Measurements from ENCODE around the gene PLEKHH1.

PLEKHH1 gene

GRCh38 chr14:67508956-67509355 lies 24.1 kb upstream of the PLEKHH1 start:
- no peak for DNase-seq (ENCODE audit: extremely low read depth in 1 of 2, low read depth in 1 of 2)

- no peak for DNase-seq (ENCODE audit: extremely low read depth in 1 of 2, low read depth in 1 of 2)
Measured at GRCh38 chr14:67510121-67510520, 23.0 kb upstream of the PLEKHH1 start.

DNA sequence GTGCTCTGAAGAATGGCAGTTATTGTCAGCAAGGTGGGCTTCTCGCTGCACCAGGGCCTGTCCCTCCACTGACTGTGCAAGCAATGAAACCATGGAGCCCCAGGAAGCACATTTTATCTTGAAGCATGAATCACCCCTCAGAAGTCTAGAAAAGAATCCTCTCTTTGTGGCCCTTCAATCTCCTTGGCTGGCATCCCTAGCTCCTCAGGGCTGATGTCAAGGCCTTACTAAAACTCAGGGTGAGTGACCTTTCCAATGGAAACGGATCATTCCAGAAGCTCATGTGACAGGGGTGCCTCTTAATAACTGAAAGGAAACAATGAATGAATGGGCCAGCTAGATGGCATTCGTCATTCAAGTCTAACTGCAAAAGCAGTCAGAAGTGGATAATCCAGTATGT lies 22.3 kb upstream of the PLEKHH1 start:
- DNase-seq (ENCODE audit: extremely low read depth in 1 of 2, low read depth in 1 of 2), result no peak

DNA sequence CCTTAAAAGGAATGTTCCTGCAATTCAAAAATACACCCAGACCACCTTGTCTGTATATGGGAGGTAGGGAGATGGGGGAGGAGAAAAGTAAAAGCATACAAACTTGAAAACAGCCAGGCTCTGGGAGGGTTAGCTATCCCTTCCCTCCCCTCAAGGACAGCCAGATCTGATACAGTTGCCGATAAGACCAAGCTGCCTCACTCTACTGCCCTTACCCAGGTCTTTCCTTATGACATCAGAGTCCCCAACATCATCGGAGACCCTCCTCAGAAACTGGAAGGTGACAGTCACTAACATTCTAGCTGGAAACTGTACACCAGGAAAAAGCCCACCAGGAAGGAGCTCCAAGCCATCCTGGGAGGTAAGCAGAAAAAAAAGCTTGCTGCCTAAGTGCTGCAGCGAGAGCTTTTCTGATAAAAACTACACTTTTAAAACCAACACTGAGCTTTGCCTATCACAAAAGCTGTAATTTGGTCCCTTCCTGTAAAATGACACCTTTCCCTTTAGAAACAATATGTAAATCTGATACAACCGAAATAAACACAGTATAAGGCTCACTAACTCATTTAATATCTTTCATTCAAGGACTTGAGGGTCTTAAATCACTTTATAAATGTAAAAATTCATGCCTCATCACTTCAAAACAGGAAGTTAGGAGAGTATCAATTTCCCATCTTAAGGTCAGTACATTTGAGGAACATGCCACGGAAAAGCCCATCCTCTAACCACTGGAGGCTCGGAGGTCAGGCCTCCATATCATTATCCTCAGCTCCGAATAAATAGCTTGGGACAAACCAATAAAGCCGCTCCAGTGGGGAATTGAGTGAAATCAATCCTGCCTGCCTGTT lies 20.4 kb upstream of the PLEKHH1 start:
- DNase-seq (ENCODE audit: extremely low read depth in 1 of 2, low read depth in 1 of 2), result no peak

GRCh38 chr14:67513631-67514108 lies 19.4 kb upstream of the PLEKHH1 start:
- no peak for DNase-seq (ENCODE audit: extremely low read depth in 1 of 2, low read depth in 1 of 2)

DNA sequence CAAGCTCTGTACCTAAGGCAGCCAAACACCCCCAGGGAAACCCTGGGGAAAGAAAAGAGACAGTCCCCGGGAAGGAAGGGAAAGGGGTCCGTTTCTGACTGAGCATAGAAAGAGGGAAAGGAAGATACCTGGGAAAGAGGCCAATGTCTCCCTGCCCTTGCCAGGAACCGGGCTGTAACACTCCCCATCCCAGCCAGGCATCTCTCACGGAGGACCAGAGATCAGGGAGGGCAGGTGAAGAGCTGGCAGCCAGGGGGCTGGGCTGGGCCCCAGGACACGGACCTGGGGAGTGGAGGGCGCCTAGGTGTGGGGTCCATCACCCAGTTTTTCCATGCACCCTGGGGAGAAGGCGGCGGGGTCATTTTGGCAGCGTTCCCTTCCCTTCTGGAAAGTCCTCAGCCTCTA lies 18.9 kb upstream of the PLEKHH1 start:
- DNase-seq (ENCODE audit: extremely low read depth in 1 of 2, low read depth in 1 of 2), result no peak

- DNase-seq (ENCODE audit: extremely low read depth in 1 of 2, low read depth in 1 of 2), result no peak
Measured at GRCh38 chr14:67514650-67515385, 18.3 kb upstream of the PLEKHH1 start.

- no peak for DNase-seq (ENCODE audit: extremely low read depth in 1 of 2, low read depth in 1 of 2)
Measured at GRCh38 chr14:67515386-67516079, 17.6 kb upstream of the PLEKHH1 start.

DNA sequence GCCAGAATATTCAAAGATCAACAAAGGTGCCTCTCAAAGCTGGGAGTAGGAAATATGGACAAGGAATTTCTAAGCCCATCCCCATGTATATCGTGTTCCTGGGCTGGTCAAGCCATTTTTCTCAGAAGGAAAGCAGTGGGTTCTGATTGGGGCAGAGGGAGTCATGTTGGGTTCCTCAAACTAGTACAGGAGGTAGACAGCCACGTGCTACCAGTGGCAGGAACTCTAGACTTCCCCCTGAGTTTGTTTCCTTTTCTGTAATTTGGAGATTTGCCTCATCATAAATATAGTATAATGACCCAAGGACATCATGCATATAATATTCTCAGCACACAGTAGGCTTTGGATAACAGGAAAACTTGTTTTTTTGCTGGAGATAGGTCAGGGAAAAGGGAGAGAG lies 16.4 kb upstream of the PLEKHH1 start:
- DNase-seq (ENCODE audit: extremely low read depth in 1 of 2, low read depth in 1 of 2), result no peak

- no peak for DNase-seq (ENCODE audit: extremely low read depth in 1 of 2, low read depth in 1 of 2)
Measured at GRCh38 chr14:67517083-67517482, 16.0 kb upstream of the PLEKHH1 start.

GRCh38 chr14:67519406-67519805 lies 13.7 kb upstream of the PLEKHH1 start:
- DNase-seq (ENCODE audit: extremely low read depth in 1 of 2, low read depth in 1 of 2), result no peak

DNA sequence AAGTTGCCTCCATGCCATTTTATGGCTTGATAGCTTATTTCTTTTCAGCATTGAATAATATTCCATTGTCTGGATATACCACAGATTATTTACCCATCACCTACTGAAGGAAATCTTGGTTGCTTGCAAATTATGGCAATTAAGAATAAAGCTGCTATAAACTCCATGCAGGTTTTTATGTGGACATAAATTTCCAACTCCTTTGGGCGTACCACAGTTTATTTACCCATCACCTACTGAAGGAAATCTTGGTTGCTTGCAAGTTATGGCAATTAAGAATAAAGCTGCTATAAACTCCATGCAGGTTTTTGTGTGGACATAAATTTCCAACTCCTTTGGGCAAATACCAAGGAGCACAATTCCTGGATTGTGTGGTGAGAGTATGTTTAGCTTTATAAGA lies 12.6 kb upstream of the PLEKHH1 start:
- DNase-seq (ENCODE audit: extremely low read depth in 1 of 2, low read depth in 1 of 2), result no peak

- DNase-seq (ENCODE audit: extremely low read depth in 1 of 2, low read depth in 1 of 2), result no peak
Measured at GRCh38 chr14:67522270-67522669, 10.8 kb upstream of the PLEKHH1 start.

DNA sequence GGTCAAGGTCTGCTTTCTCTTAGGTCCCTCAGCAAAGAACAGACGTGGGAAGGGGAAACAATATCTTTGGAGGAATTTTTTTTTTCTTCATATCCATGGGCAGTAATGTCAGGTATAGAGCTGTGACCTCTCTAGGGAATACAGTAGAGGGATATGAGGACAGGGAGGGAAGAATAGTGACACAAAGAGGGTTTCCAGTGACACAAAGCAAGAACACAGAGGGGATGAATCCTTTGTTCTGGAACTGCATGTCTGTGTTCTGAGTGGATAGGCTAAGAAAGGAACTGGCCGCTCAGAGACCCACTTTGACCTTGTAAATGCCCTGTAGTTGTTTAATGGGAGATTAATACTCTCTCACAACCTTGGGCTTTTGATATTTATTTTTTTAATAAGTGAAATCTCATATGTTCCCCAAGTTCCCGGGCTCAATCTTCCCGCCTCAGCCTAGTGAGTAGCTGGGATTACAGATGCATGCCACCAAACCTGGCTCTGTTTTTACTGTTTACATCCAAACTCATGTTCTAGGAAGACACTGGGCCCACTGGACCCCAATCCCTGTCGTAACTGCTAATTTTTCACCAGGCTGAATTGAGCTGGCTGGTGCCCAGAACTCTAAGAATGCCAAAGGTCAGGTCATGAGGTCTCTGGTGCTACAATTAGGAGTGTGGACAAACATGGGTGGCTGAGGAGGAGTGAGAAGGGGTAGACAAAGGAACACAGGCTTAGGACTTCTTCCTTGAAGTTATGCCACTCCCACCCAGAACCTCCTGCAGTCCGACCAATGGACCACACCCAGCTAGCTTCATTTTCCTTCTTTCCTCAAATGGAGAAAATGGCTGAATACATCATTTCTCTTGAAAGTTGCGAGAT lies 9.1 kb upstream of the PLEKHH1 start:
- DNase-seq (ENCODE audit: extremely low read depth in 1 of 2, low read depth in 1 of 2), result no peak

DNA sequence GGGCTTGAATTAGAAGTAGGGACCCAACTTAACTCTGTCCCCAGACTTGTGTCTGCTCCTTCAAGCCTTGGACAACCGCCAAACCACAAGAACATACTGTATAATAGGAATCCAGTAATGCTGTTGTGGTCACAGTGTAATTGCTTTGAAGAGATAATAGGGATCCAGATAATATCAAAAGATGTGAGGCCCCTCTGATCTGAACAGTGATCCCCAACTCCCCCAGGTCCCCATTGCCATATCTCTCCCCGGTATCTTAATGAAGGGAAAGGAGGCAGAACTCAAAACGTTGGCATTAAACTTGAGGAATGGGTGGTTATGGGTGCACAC lies 8.5 kb upstream of the PLEKHH1 start:
- no peak for DNase-seq (ENCODE audit: extremely low read depth in 1 of 2, low read depth in 1 of 2)

DNA sequence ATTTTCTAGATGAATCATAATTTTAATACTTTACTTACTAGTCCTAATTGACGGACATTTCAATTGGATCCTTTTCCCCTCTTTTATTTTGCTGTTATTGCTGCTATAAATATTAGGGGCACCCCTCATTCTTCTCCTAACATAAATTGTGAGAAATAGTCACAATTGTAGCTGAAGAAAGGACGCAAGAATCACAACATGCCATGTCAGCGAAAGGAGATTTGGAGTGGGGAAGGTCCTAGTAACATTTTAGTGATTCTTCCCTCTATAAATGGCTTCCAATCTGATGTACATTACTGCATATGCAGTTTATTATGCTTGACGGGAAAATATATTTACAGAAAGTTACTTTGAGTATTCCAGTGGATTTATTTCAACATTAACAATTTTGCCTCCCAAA lies 7.7 kb upstream of the PLEKHH1 start:
- DNase-seq (ENCODE audit: extremely low read depth in 1 of 2, low read depth in 1 of 2), result no peak

GRCh38 chr14:67526181-67526580 lies 6.9 kb upstream of the PLEKHH1 start:
- DNase-seq (ENCODE audit: extremely low read depth in 1 of 2, low read depth in 1 of 2), result no peak

- no peak for DNase-seq (ENCODE audit: extremely low read depth in 1 of 2, low read depth in 1 of 2)
Measured at GRCh38 chr14:67526676-67527459, 6.2 kb upstream of the PLEKHH1 start.

- no peak for DNase-seq (ENCODE audit: extremely low read depth in 1 of 2, low read depth in 1 of 2)
Measured at GRCh38 chr14:67527756-67528155, 5.3 kb upstream of the PLEKHH1 start.

- no peak for DNase-seq (ENCODE audit: extremely low read depth in 1 of 2, low read depth in 1 of 2)
Measured at GRCh38 chr14:67528276-67528675, 4.8 kb upstream of the PLEKHH1 start.
